GM21737 (cell line): ENCODE results near the gene DBH.

ENCODE experiments used
- ATAC-seq: cut with Tn5 transposase; IDR thresholded peaks from one replicate; pipeline ENCODE4 v1.9.1; 2021; ENCODE audit warnings: mild to moderate bottlenecking, moderate library complexity; ENCODE audit not compliant: unreplicated experiment

DBH gene

DNA sequence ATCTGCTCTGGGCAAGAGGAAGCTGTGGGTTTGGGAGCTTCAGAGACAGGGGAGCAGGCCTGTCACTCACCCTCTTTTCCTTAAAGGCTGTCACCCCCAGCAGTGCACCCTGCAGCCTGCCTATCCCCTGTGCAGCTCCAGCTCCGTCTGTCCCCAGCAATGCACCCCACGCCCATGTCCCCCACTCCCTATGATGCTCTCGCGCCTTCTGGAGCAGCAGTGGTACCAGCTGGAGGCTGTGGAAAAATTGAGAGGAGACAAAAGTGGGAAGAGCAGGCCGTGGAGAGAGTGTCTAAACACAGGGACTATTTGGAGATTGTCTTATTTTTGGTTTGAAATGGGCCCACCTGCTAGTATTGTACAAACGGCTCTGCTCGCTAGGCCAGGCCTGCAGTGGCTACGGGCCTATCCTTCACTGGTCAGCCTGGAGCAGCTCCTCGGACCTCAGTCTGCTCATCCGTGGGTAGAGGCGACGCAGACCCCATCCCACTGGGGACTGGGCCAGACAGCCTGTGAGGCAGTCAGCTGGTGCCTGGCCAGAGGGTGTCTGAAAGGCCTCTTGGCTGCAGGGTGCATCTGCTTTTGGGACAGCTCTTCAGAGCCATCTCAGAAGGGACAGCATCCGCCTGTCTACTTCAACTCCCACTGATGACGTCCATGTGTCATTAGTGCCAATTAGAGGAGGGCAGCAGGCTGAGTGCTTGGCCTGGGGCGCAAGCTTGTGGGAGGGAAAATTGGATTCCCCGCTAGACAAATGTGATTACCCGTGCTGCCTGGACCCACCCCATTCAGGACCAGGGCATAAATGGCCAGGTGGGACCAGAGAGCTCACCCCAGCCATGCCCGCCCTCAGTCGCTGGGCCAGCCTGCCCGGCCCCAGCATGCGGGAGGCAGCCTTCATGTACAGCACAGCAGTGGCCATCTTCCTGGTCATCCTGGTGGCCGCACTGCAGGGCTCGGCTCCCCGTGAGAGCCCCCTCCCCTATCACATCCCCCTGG lies at the start of gene DBH:
Gene DBH (plus strand): TSS at position 831 of the 999 bp plus-strand sequence. CDS start 9 bp downstream, at position 840.
- ATAC-seq = no peak

DNA sequence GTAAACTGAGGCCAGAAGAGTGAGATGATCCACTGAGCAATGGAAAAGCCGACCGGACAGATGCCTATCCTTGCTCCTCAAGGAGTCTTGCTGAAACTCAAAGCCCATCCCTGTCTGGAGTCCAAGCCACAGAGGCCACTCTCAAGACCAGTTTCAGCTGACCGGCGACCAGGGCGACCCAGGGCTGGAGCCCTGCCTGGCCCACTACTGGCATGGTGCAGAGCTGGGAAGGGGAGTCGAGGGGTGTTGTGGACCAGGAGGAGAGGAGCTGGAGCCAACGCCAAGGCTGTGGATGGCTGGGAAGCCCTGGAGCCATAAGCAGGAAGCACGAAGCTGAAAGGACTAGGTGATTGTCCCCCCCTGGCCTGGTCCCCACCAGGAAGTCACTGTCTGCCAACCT lies 49.1 kb upstream of the DBH start:
- ATAC-seq = no peak

DNA sequence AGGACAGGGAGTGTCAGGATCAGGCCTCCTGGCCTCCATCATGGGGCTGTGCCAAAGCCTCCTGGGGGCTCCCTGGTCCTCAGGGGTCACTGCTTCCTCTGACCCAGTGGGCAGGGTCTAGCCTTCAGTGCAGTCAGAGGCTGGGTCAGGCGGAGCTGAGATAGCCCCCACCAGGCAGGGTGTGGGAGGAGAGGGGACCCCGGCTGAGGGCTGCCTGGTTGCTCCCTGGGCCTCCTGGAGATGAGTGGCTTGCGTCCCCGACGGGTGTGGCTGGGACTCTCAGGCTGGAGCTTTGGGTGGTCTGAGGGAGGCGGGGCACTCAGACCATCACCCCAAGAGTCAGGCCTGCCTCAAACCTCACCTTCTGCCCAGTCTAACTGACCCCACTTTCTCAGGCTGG lies 48.7 kb upstream of the DBH start:
- ATAC-seq = no peak

DNA sequence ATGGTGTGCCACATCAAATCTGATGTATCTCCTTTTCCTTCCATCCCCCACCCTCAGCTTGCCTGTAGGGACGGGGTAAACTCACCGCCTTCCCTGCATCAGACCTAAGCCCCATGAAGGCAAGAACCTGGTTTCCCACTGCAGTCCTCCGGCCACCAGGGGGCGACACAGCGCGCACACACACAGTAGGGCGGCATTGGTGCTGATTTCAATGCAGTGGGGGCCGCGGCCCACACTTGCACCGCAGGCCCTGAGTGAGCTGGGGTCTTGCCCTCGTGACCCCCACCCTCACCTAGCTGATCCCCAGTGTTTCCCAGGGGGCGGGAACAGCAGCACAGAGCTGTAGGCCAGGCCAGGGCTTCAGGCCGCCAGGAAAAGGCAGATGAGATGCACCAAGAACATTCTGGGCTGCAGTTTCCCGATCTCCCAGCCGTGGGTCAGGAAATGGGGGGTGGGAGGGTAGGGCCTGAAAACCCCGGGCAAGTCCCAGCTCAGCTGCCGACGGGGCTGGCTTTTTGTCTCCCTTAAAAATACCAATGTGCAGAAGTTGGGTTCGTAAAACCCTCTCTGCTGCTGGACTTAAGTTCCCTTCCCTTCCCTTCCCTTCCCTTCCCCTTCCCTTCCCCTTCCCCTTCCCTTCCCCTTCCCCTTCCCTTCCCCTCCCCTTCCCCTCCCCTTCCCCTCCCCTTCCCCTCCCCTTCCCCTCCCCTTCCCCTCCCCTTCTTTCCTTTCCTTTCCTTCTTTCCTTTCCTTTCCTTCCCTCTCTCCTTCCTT lies 46.5 kb upstream of the DBH start:
- no peak for ATAC-seq

DNA sequence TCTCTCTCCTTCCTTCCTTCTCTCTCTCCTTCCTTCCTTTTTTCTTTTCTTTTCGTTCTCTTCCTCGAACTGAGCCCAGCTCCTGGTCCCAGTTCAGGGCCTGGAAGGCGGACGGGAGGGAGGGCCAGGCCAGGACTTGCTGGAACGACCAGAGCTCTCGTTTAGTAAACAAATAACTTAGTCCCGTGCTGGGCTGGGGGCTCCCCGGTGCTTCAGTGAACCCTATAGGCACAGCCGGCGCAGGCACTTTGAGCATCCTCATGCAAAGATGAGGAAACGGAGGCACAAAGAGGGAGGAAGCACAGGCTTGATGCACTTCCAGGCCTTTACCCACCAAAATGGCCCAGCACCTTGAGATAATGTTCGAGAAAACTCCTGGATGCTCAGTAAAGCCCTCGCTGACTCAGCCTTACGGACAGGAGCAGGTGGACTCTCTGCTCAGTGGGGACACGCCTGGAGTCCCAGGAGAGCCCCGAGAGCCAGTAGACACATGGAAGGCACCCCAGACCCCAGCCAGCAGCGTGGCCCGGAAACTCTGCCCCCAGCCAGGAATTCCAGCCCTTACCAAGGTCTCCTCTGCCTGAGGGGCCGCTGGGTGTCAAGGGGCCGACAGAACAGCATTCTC lies 45.8 kb upstream of the DBH start:
- no peak for ATAC-seq

DNA sequence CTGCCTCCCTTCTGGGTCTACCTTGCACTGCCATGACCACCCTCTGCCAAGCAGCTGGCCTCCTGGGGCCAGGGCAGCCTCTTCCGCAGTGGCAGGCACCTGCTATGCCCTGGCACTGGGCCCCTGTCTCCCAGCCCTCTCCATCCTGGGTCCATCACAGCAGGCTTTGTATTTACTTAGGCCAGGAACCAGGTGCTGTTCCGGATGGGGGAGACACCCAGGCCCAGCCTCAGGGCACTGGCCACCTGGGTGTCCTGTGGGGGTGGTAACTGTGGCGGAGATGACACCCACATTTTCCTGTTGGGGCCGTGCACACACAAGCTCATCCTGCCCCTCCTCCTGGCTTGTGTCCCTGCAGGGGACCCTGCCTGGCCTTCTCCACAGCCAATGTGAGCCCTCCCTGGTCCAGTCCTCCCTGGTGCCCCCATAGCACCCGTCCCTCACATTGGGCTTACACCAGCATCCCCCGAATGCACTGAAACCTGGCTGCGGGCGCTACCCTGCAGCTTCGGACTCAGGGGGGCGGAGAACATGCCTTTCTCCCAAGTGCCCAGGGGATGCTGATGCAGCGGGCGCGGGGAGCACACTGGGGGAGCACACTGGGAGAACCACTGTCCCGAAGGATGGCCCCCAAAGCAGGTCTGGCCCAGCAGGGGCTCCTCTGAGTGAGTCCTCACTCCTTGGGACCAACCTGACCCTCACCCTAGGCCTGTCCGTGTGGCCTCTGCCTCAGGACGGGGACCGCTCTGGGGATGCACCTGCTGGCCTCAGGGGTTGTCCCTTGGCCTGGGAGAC lies 44.9 kb upstream of the DBH start:
- no peak for ATAC-seq

DNA sequence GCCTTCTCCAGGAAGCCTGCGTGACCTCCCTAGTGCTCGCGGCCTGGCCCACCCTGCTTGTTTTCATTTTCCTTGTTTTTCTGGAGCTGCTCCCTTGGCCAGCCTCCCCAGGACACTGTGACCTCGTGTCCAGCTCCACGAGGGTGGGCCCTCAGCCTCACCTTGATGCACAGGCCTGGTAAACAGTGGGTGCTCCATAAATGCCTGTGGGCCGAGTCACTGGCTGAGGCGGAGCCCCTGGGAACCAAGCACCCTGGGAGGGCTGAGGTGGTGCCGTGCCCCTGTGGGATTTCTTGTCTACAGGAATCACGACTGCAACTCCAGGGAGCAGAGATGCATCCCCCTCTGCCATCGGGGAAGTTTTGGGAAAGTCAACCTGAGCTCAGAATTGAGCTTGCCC lies 44.2 kb upstream of the DBH start:
- ATAC-seq = no peak

DNA sequence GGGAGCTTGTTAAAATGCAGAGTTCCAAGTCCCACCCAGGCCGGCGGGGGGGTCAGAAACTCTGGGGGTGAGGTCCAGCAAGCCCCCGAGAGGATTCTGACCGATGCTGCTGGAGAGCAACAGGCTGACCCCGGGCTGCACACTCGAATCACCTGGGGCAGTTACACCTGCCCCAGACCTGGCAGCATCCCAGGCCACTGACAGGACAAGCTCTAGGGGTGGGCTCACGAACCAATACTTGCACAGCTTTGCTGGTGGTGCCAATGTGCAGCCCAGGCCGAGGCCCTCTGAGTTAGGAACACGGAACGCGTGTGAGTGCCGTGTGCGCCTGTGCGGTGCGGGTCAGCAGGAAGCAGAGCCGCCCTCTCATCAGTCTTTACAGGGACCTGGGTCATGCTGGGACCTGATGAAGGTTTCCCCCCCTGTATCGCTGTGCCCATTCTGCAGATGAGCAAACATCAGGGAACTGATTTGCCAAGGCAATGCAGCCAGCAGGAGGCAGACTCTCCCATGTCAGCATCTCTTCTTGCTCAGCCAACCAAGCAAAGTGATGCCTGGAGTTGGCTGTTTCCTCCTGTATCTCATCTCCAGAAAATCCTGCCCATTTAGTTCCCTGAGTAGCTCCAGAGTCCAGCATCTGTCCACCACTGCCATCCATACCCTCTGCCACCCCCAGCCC lies 43.3 kb upstream of the DBH start:
- no peak for ATAC-seq

DNA sequence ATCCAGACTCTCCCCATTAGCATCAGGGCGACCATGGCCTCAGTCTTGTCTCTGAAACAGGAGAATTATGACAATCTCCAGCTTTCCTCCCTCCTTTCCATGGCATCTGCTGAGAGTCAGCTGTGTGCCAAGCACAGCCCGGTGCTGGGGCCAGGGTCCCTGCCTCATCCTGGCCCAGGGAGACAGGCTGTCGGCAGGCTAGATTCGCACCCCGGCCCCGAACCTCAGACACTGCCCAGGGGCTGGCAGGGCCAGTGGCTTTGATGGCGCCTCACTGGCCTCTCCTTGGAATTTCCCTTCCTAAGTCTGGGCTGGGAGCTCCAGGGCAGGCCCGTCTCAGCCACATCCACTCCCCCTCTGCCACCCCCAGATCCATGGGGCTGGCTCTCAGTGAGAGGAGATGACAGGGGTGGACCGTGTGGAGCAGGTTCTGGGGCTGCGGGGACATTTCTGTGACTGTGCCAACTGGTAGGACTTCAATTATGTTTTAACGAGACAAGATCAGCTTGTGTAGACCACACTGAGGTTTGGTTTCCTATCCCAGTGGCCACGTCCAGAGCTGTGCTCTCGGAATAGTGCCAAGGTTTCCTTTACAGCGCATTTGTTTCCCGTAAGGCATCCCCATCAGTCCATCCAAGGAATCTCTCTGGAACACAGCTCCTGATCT lies 42.4 kb upstream of the DBH start:
- no peak for ATAC-seq

DNA sequence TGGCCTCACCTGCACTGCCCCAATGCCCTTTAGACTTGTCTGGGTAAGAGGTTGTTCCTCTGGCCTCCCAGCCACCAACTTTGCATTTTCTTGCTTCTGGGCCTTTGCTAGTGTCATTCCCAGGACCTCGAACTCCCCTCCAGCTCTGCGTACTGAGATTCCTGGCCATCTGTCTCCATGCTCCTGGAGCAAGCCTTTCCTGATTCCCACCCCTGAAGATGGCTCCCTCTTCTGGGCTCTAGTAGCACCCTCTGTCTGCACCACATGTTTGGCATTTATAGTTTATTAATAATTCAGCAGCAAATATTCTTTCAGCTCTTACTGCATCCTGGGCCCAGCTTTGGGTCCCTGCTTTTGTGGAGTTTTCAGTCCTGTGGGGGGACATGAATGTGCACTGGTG lies 41.9 kb upstream of the DBH start:
- no peak for ATAC-seq

DNA sequence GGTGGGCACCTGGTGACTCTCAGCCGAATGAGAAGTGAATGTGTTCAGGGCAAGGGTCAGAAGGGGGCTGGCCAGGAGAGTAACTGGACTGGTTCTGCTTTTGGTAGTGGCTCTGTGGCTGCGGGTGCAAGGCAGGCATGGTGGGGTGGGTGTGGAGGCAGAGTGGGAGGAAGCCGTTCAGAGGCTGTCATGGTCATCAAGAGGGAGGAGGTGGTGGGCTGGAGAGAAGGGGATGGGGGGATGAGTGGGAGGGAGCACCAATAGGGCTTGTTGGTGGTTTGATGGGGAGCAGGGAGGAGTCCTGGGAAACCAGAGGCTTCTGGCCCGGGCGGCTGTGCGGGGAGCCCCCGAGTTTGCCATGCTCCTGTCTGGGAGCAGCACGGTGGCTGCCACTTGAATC lies 40.3 kb upstream of the DBH start:
- no peak for ATAC-seq

DNA sequence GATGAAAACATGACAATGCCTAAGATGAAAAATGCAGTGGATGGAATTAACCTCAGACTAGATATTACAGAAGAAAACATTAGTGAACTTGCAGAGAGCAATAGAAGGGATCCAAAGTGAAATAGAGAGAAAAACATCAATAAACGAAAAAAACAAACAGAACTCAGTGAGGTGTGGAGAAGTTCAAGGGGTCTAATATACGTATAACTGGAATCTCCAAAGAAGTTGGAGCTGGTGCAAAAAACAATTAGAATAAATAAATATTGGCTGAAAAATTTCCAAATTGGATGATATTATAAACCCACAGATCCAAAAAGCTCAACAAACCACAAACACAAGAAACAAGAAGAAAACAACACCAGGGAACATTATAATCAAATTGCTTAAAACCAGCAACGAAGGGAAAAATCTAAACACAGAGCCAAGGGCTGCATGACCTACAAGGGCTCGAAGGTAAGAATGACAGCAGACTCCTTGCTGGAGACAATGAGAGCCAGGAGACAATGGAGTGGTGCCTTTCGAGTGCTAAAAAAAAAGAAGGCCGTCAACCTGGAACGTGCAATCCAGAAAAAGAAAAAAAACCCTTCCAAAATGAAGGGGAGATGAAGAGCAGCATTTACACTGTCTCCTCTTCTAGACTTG lies 38.7 kb upstream of the DBH start:
- ATAC-seq = no peak

DNA sequence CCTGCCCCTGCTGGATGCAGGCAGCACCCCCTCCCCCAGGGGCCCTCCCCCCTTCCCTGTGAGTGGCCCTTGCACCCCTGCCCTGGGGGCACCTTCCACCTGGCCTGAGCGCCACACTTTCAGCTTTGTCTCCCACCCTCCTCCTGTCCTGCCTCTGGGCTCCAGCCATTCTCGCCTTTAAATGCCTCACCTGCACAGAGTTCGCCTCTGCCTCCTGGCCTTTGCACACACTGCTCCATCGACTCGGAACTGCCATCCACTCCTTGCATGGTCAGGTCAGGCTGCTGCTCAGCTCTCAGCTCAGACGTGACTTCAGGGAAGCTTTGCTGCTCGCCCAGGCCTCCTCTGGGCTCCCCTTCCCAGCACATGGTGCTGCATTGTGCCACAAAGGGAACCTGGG lies 37.2 kb upstream of the DBH start:
- no peak for ATAC-seq

DNA sequence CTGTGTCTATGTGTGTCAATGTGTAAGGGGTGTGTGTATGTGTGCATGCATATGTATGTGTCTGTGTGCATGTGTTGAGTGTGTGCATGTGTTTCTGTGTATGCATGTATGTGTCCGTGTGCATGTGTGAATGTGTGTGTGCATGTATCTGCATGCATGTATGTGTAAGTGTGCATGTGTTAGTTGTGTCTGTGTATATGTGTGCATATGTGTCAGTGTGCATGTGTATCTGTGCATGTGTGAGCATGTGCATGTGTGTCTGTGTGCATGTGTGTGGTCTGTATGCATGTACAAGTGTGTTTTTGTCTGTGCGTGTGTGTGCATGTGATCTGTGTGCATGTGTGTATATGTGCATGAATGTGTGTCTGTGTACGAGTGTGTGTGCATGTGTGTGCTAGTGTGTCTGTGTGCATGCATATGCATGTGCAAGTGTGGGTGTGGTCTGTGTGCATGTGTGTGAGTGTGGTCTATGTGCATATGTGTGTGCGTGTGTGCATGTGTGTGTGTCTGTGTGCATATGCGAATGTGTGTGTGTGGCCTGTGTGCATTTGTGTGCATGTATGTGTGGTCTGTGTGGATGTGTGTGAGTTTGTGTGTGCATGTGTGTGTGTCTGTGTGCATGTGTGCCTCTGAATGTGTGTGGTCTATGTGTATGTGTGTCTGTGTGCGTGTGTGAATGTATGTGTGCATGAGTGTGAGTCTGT lies 36.5 kb upstream of the DBH start:
- no peak for ATAC-seq

DNA sequence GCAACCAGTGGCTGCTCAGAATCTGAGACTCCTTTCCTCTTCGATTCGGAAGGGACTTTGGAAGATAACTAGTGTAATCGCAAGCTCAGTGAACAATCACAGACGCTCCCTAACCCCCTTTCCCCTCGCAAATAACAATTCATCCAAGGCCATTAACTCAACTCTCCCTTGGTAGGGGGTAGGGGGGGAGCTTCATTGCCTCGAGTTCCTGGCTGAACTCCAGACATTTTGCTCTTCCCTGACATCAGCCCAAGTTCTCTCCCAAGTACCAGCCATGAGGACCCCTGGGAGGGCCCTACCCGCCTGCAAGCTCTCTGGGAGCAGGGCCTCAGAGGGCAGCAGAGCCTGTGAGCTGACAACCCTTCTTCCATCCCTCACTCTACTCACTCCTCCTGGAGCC lies 35.4 kb upstream of the DBH start:
- no peak for ATAC-seq

DNA sequence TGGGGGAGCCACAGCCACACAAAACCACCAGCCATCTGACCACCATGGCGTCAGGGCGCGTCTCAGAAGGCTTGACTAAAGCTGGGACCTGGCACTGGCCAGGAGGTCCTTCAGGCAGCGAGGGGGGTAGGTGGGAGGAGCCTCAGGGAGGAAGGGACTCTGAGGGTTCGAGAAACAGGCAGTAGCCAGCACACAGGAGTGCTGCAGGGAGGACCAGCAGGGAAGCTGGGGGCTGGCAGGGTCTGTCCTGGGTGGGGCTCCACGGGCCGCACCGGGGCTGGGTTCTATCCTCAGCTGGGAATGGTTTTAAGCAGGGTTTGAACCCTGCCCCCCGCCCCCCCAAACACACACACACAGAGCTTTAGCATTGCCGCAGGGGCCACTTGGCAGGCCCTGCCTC lies 34.4 kb upstream of the DBH start:
- no peak for ATAC-seq

DNA sequence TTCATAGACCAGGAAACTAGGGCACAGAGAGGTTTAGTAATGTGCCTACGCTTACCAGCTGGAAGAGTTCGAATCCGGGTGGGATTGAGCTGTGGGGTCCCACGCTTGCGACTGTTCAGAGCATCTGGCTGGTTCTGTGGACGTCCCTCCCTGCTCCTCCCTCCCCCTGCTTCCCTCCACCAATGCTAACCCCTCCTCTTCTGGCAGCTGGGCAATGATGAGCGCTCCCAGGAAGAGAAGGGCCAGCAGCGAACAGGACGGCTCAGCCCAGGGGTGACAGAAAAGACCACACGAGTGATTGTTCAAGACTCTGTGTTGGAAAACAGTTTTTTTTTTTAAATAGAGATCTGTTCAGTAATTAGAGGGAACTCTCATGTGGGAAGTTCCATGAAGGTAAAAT lies 33.9 kb upstream of the DBH start:
- no peak for ATAC-seq

DNA sequence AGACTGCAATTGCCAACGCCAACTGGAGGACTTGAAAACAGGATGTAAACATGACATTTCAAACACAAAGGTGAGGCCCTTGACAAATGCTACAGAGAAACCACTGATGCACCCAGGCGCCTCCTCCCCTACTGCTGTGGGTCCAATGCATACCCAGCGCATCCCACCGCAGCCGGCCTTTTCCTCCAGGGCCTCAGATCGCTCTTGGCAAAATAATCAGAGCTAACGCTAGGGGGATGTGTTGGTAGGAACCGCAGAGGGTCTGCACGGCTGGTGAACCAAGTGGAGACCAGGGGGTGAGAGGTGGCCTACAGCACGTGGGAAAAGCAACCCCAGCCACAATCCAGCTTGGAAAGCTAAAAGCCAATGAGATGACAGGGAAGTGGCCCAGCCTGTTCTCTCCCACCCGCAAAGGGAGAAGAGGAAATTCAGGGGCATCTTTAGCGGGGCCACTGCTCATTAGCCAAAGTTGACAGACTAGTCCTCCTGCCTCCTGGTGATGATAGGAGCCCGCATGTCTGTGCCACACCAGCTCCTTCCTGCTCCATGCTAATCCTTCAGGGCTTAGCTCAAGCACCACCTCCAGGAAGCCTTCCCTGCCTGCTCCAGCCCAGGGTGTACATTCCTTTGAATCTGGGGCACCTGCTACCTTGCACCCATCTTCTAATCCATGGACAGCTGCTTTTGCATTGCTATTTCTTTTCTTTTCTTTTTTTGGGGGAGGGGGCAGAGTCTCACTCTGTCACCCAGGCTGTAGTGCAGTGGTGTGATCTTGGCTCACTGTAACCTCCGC lies 32.8 kb upstream of the DBH start:
- no peak for ATAC-seq
